ENCODE measurements around the gene GANAB. TPM values are rescaled to one million over a fixed set of nuclear protein-coding genes. Genes with fewer than 3 reads are reported as not detected.

GANAB gene
- total RNA-seq, 4 donors from 2014 or later = 158 to 297 (median 201) TPM

GRCh38 chr11:62671608-62672389 is 25.4 kb upstream of the GANAB start, which contains the start of the genes LBHD1 and UQCC3:
Gene LBHD1, minus strand, starts transcription at chr11:62672267. Its CDS starts 2,236 bp downstream, at chr11:62670031.
Gene UQCC3, plus strand, starts transcription at chr11:62671673. Its CDS starts 73 bp downstream, at chr11:62671746.
- H3K27ac ChIP-seq = peak within 1 kb of the TSS; percentile 77 to 92 (median 86)
- H3K9me3 ChIP-seq = no peaks in the 10 kb centered on the region
- DNase-seq = peak; percentile 76 to 77
- peak within 1 kb of the TSS; percentile 45 to 80 (median 67) for H3K4me3 ChIP-seq (replicated peaks in 1 of 3)
- no peaks in the 10 kb centered on the region for H3K27me3 ChIP-seq
- H3K4me1 ChIP-seq = peaks cover 12 to 27% of the 10 kb centered on the region in 2 donors
- H3K36me3 ChIP-seq = peaks cover 2 to 4% of the 10 kb centered on the region in 2 donors
- intact Hi-C loops (cut with DNase I) = no loop called here
- WGBS, 2 donors = 0% methylated on average over 24 to 37 of the region's 59 CpGs
- TF ChIP-seq POLR2A (IDR thresholded peaks at IDR 0.05) = peak in 1 of 2 donors; percentile 74
- TF ChIP-seq, protein P1, sequence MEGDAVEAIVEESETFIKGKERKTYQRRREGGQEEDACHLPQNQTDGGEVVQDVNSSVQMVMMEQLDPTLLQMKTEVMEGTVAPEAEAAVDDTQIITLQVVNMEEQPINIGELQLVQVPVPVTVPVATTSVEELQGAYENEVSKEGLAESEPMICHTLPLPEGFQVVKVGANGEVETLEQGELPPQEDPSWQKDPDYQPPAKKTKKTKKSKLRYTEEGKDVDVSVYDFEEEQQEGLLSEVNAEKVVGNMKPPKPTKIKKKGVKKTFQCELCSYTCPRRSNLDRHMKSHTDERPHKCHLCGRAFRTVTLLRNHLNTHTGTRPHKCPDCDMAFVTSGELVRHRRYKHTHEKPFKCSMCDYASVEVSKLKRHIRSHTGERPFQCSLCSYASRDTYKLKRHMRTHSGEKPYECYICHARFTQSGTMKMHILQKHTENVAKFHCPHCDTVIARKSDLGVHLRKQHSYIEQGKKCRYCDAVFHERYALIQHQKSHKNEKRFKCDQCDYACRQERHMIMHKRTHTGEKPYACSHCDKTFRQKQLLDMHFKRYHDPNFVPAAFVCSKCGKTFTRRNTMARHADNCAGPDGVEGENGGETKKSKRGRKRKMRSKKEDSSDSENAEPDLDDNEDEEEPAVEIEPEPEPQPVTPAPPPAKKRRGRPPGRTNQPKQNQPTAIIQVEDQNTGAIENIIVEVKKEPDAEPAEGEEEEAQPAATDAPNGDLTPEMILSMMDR (IDR thresholded peaks at IDR 0.05) = peak in 1 of 6 experiments; percentile 7

- Histone ChIP-seq H3K9me3 (no peaks in the 10 kb centered on the region), H3K4me3 (replicated peaks in 1 of 3) (peak overlapping the region; percentile 45 to 80 (median 67)), H3K4me1 (peaks cover 18 to 33% of the 10 kb centered on the region in 2 donors), H3K27me3 (no peaks in the 10 kb centered on the region), H3K27ac (peak overlapping the region; percentile 77 to 92 (median 86)), H3K36me3 (no peaks in the 10 kb centered on the region)
- TF ChIP-seq POLR2A (IDR thresholded peaks at IDR 0.05) = no peak
- TF ChIP-seq, protein P1 (IDR thresholded peaks at IDR 0.05) = no peak
- intact Hi-C loops (cut with DNase I) = no loop called here
- 1% methylated on average over 17 of the region's 17 CpGs for WGBS, 2 donors
- no peak for DNase-seq
Observed at GRCh38 chr11:62671236-62671607, 24.8 kb upstream of the GANAB start.

DNA sequence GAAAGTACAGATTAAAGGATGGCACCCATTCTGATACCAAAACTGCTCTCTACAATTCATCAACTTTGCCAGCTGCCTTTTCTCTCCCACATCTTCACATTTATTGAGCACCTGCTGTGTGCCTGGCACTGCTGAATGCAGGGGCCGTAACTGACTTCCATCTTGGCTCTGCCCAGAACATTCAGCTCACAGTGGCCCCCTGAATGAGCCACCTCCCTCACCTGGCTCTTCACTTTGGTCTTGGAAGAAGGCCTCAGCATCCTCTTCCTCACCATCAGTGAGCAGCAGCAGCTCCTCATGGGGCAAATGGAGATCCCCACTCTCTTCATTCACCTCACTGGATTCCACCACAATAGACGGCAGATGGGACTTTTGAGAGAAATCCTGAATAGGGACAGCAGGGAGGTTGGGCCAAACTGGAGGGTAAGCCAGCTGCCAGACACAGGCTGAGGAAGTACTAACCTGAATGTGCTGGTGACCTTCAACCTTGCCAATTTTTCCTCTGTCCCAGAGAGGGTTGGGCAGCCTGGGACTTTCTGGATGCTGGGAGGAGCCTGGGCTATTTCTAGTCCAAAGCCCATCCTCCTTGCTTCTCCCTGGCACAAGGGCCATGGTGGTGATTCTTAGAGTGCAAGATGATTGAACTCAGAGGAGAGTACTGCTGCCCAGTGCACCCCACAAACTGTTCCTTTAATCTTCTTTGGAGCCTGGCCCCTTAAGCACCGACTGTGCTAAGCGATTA is 23.2 kb upstream of the GANAB start:
- intact Hi-C loops (cut with DNase I) = no loop called here
- DNase-seq = no peak
- TF ChIP-seq, protein P1 (IDR thresholded peaks at IDR 0.05) = no peak
- TF ChIP-seq POLR2A (IDR thresholded peaks at IDR 0.05) = no peak
- WGBS, 2 donors = 70 to 85% methylated on average over 4 of the region's 4 CpGs
- peaks cover 22 to 37% of the 10 kb centered on the region in 2 donors for H3K4me1 ChIP-seq
- H3K9me3 ChIP-seq = no peaks in the 10 kb centered on the region
- H3K27ac ChIP-seq = no peak overlapping the region
- no peaks in the 10 kb centered on the region for H3K27me3 ChIP-seq
- no peak overlapping the region for H3K4me3 ChIP-seq (replicated peaks in 1 of 3)
- no peaks in the 10 kb centered on the region for H3K36me3 ChIP-seq

GRCh38 chr11:62667460-62667859 is 21.0 kb upstream of the GANAB start:
- Histone ChIP-seq H3K4me3 (replicated peaks in 1 of 3) (no peak overlapping the region), H3K27ac (no peak overlapping the region), H3K4me1 (peaks cover 17 to 27% of the 10 kb centered on the region in 2 donors), H3K9me3 (no peaks in the 10 kb centered on the region), H3K27me3 (no peaks in the 10 kb centered on the region), H3K36me3 (no peaks in the 10 kb centered on the region)
- DNase-seq = no peak
- intact Hi-C loops (cut with DNase I) = no loop called here
- 84 to 89% methylated on average over 2 of the region's 2 CpGs for WGBS, 2 donors
- TF ChIP-seq POLR2A (IDR thresholded peaks at IDR 0.05) = no peak
- TF ChIP-seq, protein P1 (IDR thresholded peaks at IDR 0.05) = no peak

Measured in thyroid gland (tissue), 4 donors.